GM18517 (cell line): ENCODE results near the gene TFAP2B.

Experiments used
- ATAC-seq: cut with Tn5 transposase; IDR thresholded peaks from one replicate; pipeline ENCODE4 v1.9.1; 2021; ENCODE audit warnings: mild to moderate bottlenecking, moderate library complexity; ENCODE audit not compliant: unreplicated experiment

The TFAP2B gene

DNA sequence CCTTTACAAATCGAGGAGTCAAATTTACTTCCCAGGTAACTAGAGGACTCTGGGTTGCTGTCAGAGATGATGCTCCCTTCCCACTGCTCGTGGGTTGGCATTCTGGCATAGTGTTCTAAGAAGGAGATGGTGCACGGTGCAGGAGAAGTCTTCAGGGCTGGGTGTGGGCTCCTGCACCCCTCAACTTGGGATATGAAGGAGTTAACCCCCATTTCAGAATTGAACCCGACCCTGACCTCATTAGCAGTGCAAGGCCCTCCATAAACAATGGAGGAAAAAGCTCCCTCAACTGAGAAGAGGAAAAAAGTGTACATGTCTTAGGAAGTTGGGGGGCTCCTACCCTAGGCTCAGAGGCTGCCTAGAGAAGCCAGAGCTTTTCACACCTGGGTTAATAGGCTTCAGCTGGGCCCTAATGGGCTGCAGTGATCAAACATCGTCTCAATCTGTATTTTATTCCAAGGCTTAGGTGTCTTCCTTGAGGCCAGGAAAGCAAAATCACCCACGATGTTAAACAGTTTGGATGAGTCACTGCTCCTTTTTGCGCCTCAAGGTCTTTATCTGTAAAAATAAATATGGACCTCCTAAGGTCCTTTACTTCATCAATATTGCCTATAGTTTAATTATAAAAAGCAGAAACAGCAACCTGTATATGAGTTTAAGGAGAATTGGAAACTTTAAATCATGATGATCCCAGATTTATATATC lies 29.4 kb downstream of the TFAP2B start:
- ATAC-seq, result no peak

DNA sequence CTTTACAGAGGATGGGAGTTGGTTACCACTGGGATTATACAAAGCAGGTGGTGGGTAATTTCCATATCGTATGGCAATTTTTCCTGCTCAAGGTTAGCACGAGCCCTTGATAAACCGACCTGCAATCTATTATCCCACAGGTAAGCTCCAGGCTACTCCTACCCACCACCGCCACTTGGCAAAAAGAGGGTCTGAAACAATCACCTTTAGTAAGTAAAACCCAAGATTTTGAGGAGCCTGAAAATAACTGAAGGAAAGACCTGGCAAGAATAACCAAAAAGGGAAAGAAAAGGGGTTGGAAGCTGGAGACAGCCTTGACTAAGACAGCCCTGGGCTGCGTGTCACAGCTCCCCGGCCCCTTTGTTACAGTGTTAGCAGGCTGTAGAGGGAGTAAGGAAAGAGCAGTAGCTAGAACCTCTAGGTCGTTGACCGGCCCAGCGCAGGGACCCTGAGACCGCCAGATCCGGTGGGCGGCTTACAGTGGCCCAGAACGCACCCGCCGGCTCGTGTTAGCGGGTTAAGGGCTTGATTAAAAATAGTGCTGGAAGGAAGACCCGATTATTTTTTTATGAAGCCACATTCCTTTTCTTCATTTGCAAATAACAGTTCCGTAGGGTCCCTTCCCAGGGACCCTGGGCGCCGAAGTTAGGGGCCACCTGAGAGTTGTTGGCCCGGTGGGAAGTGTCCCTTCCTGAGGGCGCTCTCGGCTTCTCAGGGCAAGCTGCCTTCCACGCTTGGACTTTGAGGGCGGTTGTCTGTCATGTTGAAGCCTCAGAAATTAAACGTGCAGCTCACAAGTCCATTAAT lies 30.5 kb downstream of the TFAP2B start:
- ATAC-seq, result no peak

DNA sequence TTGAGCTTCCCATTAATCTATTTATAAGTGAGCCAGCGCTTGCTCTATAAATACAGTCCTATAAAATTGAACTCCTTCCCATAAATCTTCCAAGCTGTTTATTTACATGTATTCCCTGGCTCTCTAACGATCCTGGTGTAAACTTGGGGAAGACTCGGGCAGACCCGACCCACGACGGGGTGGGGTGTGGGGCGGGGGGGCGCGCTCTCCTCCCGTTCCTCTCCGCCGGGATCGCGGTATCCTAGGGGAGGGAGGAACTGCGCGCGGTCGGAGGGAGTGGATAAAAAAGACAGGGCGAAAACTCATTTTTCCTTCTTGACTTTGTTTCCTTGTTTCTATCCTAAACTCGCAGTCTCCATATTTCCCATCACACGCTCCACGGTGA lies 31.1 kb downstream of the TFAP2B start:
- ATAC-seq, result no peak

DNA sequence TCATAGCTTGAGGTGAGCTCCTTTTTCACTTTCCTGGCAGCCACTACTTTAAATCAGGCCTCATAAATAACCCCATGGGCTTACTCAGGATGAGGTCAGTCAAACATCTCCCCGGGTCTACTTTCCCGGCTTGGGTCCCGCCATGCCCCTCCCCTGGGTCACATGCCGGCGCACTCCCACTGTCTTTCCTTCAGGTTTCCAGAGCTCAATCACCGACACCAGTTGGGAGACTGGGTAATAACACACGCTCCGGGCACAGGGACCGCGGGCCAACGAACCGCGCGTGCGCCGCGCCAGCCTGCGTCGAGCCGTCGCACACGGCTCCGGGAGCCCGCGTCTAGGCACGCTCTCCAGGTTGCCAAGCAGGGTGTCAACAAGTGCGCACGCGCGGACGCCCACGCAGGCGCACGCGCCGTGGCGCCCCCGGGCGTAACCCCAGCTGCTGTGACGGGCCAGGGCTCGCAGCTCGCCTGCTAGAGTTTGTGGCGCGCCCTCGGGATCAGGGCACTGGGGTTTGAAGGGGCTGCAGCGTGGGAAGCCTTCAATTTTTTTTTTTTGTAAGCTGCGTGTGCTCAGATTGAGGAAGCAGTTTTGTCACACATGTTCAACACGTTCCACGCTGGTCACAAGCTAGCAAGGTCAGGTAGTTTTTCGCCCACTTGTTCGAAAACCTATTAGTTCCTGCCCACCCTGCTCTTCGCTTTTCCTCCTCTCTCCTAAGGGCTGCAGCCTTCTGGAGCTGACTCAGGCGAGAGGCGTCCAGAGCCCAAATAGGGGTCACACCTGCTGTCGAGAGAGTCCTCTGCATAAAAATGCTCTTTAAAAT lies 31.8 kb downstream of the TFAP2B start:
- no peak for ATAC-seq

DNA sequence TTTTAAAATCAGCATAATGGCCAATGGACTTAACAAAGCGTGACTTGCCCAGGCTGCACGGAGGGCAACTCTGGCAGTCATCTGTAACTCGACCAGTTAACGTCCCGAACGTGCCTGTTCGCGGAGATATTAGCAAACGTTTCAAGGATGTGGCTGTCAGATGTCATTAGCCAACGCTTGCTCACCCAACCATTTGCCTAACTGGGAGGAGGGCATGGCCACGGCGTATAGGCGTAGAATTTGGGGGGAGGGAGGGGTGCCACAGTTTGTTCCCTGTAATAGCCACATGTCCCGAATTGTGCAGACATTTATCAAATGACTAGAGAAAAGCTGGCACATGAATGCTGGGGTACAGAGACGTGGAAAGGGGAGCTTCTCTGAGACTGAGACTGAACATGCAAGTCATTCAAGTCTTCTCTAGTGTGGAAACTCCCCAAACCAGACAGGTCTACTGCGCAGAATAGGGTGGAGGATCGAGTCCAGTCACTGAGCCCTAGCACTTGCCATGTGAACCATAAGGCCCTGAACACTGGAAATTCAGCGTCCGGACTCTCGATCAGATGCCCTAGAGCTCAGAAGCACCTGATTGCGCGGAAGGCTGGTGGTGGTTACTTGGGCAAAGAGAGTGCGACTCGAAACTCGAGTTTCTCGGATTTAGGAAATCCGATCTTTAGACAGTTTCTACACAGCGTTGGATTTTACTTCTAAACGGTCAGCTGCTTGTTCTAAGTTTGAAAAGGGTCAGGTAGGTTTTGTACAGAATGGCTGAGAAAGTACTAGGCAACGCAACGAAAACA lies 32.6 kb downstream of the TFAP2B start:
- no peak for ATAC-seq

DNA sequence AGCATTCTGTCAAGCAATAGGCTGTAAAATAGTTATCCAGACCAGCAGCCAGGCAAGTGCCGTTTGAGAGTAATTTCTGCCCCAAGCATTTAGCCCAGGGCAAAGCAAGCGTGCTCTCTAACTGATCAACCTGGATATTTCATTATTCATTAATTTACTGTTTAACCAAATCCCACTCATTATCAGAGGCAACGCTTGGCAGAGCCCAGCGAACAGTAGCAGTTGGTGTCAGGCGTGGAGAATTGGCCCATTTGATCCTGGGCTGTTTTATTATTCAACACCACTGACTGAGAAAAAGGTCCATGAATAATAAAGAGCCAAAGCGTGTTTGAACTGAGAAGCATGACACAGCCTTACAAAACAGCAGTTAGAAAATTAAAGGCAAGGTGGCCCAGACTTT lies 35.3 kb downstream of the TFAP2B start:
- no peak for ATAC-seq

DNA sequence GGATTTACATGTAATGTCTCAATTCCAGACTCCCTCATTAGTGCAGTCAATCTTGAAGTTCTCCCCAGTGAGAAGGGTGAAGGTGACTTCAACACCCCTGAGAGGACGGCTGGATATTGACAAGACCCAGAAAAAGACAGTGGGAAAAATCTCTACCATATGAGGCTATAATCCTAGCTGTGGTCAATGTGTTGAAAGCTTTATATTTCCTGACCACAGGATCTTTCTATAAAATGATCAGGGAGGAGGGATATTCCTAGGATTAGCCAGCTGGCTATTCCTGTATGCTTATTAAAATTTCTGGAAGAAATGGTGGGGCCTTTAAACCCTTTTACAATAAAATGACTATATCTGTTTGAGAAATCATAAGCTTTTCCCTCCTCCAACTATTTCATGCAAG lies 43.0 kb downstream of the TFAP2B start:
- no peak for ATAC-seq

DNA sequence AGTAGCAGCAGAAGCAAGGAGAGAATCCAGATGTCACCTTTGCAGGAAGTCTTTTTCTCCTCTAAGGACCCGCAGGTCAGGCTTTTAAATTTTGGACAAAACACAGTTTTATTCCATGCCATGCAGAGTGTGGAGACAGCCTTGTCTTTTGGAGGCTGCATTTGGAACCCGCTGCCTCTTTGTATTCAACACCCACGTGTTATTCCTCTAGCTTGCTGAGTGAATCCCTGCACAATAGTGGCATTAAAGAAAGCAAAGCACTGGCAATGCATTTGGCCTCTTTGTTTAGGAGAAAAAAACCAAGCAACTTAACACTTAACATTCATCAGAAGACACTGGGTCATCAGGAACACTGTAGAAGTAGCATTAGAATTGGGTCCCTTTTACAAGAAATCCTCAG lies 43.5 kb downstream of the TFAP2B start:
- ATAC-seq, result no peak

DNA sequence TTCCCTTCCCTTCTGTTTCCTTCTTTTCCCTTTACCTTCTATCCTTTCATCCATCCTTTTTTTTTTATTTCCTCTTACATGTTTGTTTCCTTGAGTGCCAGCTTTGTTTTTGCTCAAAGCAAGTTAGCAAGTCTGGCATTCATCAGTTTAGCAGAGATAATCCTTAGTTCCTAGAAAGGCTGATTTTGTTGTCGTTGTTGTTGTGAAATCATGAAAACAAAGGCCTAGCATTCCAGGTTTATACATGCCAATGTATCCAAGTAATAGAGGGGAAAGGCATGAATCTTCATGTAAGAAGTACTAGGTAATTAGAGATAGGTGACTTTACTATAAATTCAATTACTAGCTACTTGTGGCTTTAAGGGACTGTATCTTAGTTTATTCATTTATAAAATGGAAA lies 45.9 kb downstream of the TFAP2B start:
- ATAC-seq, result no peak

DNA sequence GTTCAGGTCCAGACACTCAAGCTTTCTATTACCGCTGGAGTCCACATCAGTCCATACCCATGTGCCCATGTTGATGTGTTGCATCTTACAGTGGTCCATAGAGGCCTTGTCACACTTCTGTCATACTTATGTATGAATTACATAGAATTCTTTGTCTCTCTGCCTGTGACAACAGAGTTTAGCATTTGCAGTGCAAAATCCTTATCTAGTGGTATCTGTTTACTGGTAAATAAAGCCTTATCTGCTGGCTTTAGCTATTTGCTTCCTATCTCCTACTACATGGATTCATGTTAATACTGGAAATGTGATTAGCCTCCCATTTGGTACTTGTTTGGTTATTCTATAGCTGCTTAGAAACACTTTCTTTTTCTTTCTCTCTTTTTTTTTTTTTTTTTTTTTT lies 49.8 kb downstream of the TFAP2B start:
- ATAC-seq, result no peak

DNA sequence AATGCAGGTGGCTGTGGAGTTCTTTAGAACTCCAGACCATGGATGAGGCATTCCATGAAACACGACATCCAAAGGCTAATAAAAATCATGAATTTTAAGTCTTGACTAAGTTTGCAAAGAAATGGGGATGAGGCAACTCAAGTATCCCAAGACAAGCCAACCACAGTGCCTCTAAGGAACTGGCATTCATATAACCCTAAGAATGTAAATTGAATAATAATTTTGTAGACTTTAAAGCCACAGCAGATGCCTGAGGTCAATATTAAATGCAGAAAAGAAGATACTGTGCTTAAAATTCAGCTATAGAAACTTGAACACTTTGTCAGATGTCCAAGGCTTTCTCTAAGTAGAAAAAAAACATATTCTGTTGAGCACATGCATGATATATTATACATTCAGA lies 54.5 kb downstream of the TFAP2B start:
- no peak for ATAC-seq

DNA sequence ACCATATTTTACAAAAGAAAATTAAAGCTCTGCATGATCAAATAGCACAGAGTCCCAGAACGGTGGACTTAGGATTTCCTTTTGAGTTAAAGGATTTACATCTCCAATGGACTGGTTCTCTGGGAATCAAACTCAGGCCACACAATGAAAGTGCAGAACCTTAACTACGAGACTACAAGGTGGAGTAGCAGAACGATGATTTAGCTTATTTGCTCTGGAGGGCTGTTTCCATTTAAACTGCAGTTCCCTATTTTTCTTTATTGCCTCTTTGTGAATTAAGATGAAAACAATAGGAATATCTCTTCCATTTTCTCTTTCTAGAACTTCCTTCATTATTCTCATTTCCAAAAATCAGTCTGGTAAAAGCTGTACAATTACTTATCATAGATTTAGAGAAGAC lies 65.7 kb downstream of the TFAP2B start:
- ATAC-seq, result no peak

DNA sequence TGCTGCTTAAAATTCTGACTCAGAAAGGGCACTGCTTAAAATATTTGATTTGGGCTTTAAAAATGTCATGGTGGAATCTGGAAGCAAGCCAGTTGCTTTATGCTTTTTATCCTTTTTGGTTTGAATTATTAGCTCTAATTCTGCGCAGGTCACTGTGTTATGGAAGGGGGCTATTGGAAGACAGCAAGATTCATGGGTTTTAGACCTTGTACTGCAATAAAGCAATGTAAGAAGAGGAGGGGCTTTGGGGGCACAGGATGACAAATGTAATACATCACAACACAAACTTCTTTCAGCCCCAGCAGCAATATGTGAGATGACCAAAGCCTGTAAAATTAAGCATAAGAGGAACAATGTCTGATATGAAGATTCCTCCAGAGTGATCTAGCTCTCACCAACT lies 68.4 kb downstream of the TFAP2B start:
- ATAC-seq, result no peak

DNA sequence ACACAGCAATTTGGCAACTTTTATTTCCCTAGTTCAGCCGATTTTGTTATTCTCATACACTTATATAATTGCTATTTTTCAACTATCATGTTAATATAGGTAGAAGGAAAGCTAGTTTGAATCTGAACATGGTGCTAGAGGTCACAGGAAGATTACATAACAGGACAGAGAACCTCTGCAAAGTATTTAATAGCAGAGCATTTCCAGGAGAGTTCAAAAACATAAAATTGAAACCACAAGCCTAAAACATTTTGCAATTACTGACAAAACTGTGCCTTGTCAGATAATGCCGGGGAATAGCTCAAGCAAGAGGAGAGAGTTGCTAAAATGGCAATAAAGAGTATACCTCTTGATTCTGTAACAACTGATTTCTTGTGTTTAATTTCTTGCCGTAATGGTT lies 70.8 kb downstream of the TFAP2B start:
- ATAC-seq, result no peak

DNA sequence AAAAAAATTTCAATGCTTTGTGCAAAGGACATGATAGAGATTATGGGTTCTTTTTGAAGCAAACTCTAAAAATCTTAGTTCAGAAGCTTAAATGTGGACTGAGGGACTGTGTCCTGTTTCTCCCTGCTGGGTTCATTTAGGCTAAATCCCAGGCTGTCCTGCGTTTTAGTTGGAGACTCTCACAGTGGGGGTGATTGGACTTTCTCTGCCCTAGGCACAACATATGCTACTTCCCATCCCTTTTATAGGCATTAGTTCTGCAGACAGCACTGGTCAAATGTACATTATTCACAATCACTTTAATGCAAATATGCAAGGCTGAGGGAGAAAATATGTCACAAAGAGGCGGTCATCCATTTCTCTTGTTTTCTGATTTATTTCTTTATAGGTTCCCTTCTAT lies 71.3 kb downstream of the TFAP2B start:
- no peak for ATAC-seq

DNA sequence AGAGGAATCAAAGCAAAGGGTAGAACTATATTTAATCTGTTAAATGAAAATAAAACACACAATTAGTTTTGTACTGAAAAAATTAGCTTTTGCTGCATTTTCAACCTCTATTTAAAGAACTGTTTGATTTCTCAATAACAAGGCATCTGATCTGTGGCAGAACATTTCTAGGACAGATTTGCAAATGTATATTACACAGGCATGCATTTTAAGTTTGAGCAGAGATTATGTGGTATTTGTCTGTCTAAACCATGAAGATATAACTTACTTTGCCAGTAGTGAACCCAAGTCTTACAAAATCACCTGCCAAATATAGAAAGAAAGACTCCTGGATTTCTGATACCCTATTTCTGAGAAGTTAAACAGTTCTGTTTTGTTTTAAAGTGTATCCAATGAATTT lies 71.9 kb downstream of the TFAP2B start:
- ATAC-seq, result no peak

DNA sequence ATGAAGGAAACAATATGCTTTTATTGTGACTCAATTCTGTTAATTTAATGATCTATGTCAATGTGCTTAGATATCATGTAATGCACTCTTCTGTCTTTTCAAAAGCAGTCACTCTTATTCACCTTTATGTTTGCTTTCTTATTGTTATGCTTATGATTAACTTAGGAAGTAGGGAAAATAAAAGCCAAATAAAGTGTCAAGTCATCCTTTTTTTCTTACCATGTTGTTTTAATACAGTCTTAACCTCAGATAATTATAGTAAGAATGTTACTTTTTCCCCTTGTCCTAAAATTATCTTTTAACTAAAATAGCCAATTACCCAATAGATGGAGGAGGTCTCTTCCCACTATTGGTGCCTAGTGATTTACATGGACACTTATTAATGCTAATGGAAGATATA lies 72.6 kb downstream of the TFAP2B start:
- ATAC-seq, result no peak
